NCI-H187 treated with DMSO at 0.1 percent for 48 hours (cell line): ENCODE measurements around the gene BMP8B.
"Not testable (repeated sequence)": the region's sequence is repeated elsewhere in the genome, so short reads cannot be mapped to it uniquely, and the experiment has no call there.

ENCODE experiments used
- DNase-seq: peaks from one replicate; lab custom pipeline; 2025; lab: John Stamatoyannopoulos, UW

BMP8B gene

GRCh38 chr1:39788758-39789570, at the start of gene BMP8B:
Gene BMP8B (minus strand): TSS chr1:39788865. CDS start chr1:39788485, 380 bp downstream.
- no peak for DNase-seq

DNA sequence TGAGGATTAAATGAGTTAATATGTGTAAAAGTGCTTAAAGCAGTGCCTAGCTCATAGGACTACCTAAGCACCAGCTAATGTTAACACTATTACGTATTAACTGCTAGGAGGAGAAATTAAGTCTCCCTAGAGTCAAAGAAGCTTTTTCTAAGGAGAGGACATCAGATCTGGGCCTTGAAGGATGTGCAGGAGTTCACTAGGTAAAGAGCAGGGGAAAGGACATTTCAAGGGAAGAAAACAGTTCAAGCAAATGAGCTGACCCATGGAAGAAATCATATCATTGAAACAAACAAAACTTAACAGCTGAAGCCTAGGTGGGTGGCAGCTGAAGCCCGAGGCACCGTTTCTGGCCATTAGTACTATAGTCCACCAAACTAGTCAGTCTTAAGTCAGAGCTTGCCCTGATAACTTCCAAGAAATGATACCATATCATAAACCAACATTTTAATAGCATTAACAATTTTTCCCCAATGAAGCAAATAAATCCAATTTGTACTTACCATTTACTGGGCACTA, 48.0 kb upstream of the BMP8B start:
- no peak for DNase-seq

GRCh38 chr1:39835935-39836594, 47.4 kb upstream of the BMP8B start:
- no peak for DNase-seq

DNA sequence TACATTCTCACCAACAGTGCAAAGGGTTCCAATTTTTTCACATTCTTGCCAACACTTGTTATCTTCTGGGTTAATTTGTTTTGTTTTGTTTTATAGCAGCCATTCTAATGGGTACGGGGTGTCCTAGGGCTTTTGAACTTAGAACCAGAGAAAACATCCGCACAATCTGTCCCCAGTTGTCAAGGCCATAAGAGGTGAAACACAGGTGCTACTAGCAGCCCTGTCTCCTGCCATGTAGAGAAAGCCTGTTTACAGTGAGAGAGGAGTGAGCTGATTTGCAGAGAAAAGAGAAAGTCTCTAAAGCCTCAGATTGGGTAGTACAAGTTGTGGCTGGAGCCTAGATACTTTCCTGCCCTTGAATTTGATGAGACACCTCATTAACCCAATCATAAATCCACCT, 46.4 kb upstream of the BMP8B start:
- no peak for DNase-seq

DNA sequence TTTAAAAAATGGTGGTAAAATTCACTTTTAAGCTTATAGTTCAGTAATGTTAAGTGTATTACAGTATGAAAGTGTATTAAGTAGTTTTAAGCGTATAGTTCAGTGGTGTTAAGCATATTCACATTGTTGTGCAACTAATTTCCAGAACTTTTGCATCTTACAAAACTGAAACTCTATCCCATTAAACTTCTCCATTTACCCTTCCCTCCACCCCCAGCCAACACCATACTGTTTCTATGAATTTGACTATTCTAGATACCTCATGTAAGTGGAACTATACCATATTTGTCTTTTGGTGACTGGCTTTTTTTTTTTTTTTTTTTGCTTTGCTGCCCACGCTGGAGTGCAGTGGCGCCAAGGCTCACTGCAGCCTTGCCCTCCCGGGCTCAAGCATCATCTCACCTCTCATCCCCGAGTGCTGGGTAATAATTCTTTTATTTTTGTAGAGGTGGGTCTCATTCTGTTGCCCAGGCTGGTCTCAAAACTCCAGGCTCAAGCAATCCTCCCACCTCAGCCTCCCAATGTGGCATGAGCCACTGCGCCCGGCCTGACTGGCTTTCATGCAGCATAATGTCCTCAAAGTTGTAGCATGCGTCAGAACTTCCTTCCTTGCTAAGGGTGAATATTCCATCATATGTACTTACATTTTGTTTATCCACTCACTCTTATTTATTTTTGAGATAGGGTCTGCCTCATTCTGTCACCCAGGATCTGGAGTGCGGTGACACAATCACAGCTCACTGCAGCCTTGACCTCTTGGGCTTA, 45.1 kb upstream of the BMP8B start:
- DNase-seq: no peak

DNA sequence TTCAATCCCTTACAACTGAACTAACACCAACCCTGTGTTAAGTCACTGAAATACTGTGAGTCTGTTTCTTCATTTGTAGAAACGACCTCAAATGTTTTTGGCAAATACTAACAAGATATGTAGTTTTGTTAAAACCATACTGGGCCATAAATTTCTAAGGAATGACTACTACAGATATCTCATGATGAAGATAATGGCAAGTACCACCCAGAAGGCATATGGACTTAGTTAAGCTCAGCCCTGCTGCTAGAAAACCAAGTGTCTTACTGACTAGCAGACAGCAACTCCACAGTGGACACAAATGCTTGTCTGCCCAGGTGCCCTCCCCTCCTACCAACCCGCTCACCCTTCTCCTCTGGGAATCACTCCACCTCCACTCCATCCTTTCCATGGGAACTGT, 44.5 kb upstream of the BMP8B start:
- no peak for DNase-seq

GRCh38 chr1:39832294-39832693, 43.6 kb upstream of the BMP8B start:
- DNase-seq: no peak

DNA sequence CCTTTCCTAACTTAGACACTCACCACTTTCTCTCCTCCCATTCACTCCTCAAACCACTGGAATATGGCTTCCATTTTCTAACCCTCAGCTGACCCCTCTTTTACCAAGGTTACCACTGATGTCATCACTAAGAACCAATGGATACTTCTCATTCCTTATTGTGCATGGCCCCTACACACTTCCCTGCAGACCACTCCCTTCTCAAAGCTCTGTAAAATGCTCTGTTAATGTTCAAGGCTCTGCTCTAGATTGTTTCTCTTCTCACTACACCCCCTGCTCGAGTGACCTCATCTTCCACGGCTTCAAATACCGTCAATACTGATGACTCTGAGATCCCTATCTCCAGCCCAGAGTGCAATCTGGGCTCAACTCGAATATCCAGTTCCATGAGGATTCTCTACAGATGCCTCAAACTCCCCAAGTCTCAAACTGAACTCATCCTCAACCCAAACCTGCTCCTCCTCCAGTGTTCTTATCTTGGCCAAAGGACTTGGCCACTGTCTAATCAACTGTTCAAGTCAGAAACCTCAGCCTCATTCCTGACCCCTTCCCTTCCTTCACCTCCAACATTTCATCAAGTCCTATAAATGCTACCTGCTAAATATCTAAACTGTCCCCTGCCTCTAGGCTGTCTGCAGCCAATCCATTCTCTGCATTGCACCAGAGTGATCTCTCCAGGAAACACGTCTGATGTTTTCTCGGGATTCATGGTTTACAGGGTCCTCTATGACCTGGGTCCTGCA, 41.3 kb upstream of the BMP8B start:
- no peak for DNase-seq

- DNase-seq: no peak
Measured at GRCh38 chr1:39828734-39829133, 40.1 kb upstream of the BMP8B start.

- DNase-seq: not testable (repeated sequence)
Measured at GRCh38 chr1:39828255-39828654, 39.6 kb upstream of the BMP8B start.

- no peak for DNase-seq
Measured at GRCh38 chr1:39827201-39827600, 38.5 kb upstream of the BMP8B start.

DNA sequence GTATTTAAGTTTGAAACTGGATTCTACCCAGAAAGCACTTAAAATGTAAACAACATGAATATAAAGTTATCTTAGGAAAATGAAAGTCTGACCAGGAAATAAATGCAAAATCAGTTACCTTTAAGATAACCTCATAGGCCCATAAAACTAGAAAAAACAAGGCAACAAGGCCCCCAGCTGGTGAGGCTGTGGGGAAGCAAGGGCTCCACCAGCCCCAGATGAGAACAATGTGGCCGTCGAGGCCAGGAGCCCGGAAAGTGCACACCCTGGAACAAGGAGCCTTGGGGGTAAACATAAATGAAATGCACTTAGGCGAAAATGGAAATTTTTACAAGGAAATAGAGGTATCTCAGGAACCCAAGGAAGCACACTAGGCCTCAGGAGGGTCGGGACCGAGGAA, 37.9 kb upstream of the BMP8B start:
- DNase-seq: no peak

- DNase-seq: no peak
Measured at GRCh38 chr1:39825432-39825941, 36.8 kb upstream of the BMP8B start.

GRCh38 chr1:39823450-39823849, 34.8 kb upstream of the BMP8B start:
- not testable (repeated sequence) for DNase-seq

GRCh38 chr1:39822146-39822545, 33.5 kb upstream of the BMP8B start:
- no peak for DNase-seq

- no peak for DNase-seq
Measured at GRCh38 chr1:39819091-39819812, 30.6 kb upstream of the BMP8B start.

DNA sequence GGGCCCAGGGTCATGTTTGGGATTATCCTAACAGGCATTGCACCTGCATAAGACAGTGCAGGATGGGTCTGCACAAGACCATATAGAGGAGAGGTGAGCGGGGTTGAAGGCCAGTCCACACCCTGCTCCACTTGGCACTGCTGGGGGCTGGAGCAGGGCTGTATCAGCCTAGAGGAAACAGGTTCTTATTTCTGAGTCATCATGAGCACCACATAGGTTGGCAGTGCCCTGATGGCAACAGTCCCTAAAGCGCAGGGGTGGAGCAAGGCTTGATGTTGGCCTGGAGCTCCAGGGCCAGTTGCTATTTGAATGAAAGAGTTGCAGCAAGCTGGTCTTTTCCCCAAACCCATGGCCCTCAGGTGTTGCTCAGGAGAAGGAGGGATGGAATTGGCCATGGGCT, 29.8 kb upstream of the BMP8B start:
- DNase-seq: no peak

DNA sequence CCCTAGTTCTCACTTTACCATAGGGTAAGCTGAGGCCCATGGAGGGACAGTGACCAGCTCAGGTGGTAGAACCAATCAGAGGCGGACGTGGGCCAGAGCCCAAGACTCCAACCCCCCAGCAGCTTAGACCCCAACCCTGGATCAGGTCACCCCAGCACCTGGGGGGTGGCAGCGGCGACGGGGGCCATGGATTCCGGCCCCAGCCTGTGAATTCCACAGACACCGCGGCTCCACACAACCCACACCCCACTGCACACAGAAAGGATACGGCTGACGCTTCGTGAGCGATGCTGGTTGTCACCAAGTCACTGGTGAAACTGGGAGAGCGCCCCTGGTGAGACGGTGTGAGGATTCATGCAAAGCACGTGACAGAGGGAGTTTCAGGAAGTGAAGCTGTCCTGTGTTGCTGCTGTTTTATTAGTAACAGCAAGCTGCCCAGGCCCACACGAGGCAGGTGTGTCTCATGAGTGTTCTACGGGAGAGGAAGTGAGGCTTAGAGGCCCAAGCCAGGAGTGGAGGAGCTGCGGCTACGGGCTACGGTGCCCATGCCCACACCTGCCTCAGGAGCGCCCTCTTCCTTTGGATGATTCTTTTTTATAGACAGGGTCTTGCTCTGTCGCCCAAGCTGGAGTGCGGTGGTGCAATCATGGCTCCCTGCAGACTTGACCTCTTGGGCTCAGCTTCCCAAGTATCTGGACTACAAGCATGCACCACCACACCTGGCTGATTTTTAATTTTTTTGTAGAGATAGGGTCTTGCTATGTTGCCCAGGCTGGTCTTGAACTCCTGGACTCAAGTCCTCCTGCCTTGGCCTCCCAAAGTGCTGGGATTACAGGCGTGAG, 28.6 kb upstream of the BMP8B start:
- DNase-seq: peak; percentile 69

DNA sequence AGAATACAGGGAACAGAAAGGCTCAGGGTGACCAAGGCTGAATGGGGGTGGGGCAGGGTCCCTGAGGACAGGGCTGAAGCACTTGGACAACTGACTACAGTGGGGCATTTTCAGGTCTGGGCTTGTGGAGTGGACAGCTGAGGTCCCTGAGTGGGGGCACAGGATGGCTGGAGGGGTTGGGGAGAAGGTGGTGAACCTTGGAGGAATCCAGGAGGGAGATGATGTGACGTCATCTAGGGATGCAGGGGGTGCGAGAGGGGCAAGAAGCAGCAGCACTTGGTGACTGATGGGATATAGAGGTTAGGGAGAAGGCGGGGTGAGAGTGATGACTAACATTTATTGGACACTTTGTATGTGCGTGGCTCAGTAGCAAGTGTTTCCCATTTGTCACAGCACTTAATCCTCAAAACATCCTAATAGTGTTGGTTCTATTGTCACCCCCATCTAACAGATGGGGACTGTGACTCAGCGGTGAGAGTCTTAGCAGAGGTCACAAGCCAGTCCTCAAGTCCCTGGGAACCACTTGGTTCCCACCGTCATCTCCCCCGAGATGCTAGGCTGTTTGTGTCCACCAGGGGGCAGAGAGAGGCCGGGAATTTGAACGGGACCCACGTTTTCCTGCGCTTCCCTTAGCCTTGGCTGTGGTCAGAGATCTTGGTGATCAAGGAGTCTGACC, 27.9 kb upstream of the BMP8B start:
- no peak for DNase-seq
